CD14-positive monocyte (primary cell): Measurements from ENCODE around the gene DTX1. TPM values are rescaled to one million over a fixed set of nuclear protein-coding genes. Genes with fewer than 3 reads are reported as not detected.
A peak's percentile ranks its signal among the peaks of the same experiment; 100 is the strongest.

Experiments used
- DNase-seq, 3 donors: peaks; one replicate each; pipeline ENCODE4 v3.0.0-alpha.2; 2011 to 2022
- H2AFZ ChIP-seq: 2 replicates; pipeline ENCODE4 v1.6.0; 2012; ENCODE audit warnings: mild to moderate bottlenecking, low read depth, low read length, inconsistent platforms; ENCODE audit not compliant: insufficient read depth, poor library complexity, severe bottlenecking
- H3K27ac ChIP-seq, 2 donors: 1 replicate in 1 of 2; 2 replicates in 1 of 2; pipeline ENCODE4 v1.5.1; 2012 to 2013; ENCODE audit warnings: low read length in 2 of 2, control low read depth in 1 of 2, inconsistent platforms in 1 of 2, low read depth in 1 of 2, mild to moderate bottlenecking in 1 of 2
- H3K27me3 ChIP-seq, 2 donors: one replicate each; pipeline versions ENCODE4 v1.6.0 to v1.6.1; 2011 to 2013; ENCODE audit warnings: low read length in 2 of 2; ENCODE audit not compliant: control insufficient read depth in 2 of 2, insufficient read depth in 2 of 2
- H3K36me3 ChIP-seq, 2 donors: replicated peaks in 1 of 2; 1 replicate in 1 of 2; 2 replicates in 1 of 2; pipeline versions ENCODE4 v1.5.1 to v1.6.1; 2012 to 2013; ENCODE audit warnings: low read length in 2 of 2, control low read depth in 1 of 2, inconsistent platforms in 1 of 2, mild to moderate bottlenecking in 1 of 2; ENCODE audit not compliant: insufficient read depth in 2 of 2, control insufficient read depth in 1 of 2
- H3K4me1 ChIP-seq, 2 donors: 1 replicate in 1 of 2; 2 replicates in 1 of 2; pipeline versions ENCODE4 v1.5.1 to v1.6.1; 2012 to 2013; ENCODE audit warnings: low read length in 2 of 2, control low read depth in 1 of 2, inconsistent platforms in 1 of 2, mild to moderate bottlenecking in 1 of 2, moderate library complexity in 1 of 2; ENCODE audit not compliant: insufficient read depth in 2 of 2, control insufficient read depth in 1 of 2
- H3K4me2 ChIP-seq: replicated peaks from 2 replicates; pipeline ENCODE3; 2012; ENCODE audit warnings: low read length, moderate library complexity, mild to moderate bottlenecking; ENCODE audit not compliant: poor library complexity, severe bottlenecking; ENCODE audit errors: extremely low read depth
- H3K4me3 ChIP-seq, 3 experiments: fragments of 200-600 bp in 1 of 3; sonication (generic) in 1 of 3; replicated peaks in 1 of 3; 1 replicate in 2 of 3; 2 replicates in 1 of 3; pipeline ENCODE4 v1.5.1; 2011 to 2013; ENCODE audit warnings: low read length in 3 of 3, mild to moderate bottlenecking in 3 of 3, control low read depth in 2 of 3, low read depth in 2 of 3, inconsistent platforms in 1 of 3, moderate library complexity in 1 of 3
- H3K79me2 ChIP-seq: 2 replicates; pipeline ENCODE4 v1.6.0; 2012; ENCODE audit warnings: mild to moderate bottlenecking, control low read depth, inconsistent platforms, low read length, moderate library complexity; ENCODE audit not compliant: insufficient read depth
- H3K9ac ChIP-seq: 2 replicates; pipeline ENCODE4 v1.6.0; 2017; ENCODE audit warnings: low read length, mild to moderate bottlenecking; ENCODE audit not compliant: insufficient read depth, poor library complexity, severe bottlenecking
- H3K9me3 ChIP-seq, 2 donors: replicated peaks in 1 of 2; 1 replicate in 1 of 2; 2 replicates in 1 of 2; pipeline versions ENCODE4 v1.5.1 to v1.6.1; 2012 to 2013; ENCODE audit warnings: low read length in 2 of 2, control low read depth in 1 of 2; ENCODE audit not compliant: control insufficient read depth in 1 of 2, insufficient read depth in 1 of 2
- H4K20me1 ChIP-seq: 2 replicates; pipeline ENCODE4 v1.6.0; 2012; ENCODE audit warnings: mild to moderate bottlenecking, low read length, control low read depth, moderate library complexity; ENCODE audit not compliant: insufficient read depth
- H3K27ac Mint-ChIP-seq, 7 donors: one replicate each; pipeline ENCODE4 v1.8.0; 2020; ENCODE audit warnings: mild to moderate bottlenecking in 7 of 7, mixed read lengths in 7 of 7, moderate library complexity in 6 of 7, inconsistent platforms in 2 of 7
- H3K27me3 Mint-ChIP-seq, 3 donors: one replicate each; pipeline ENCODE4 v1.8.0; 2021 to 2022; ENCODE audit warnings: low read depth in 3 of 3, mild to moderate bottlenecking in 3 of 3, mixed read lengths in 3 of 3, moderate library complexity in 3 of 3, inconsistent platforms in 1 of 3
- H3K36me3 Mint-ChIP-seq, 2 donors: one replicate each; pipeline ENCODE4 v1.8.0; 2020; ENCODE audit warnings: mixed read lengths in 2 of 2, inconsistent platforms in 1 of 2, mild to moderate bottlenecking in 1 of 2
- H3K4me1 Mint-ChIP-seq: one replicate; pipeline ENCODE4 v1.8.0; 2020; ENCODE audit warnings: mild to moderate bottlenecking, mixed read lengths
- H3K4me3 Mint-ChIP-seq, 2 donors: one replicate each; pipeline ENCODE4 v1.8.0; 2020; ENCODE audit warnings: mild to moderate bottlenecking in 2 of 2, mixed read lengths in 2 of 2, moderate library complexity in 1 of 2
- H3K9me3 Mint-ChIP-seq, 7 donors: one replicate each; pipeline ENCODE4 v1.8.0; 2020 to 2022; ENCODE audit warnings: mixed read lengths in 7 of 7, mild to moderate bottlenecking in 6 of 7, moderate library complexity in 6 of 7, inconsistent platforms in 2 of 7
- WGBS: methylation state at CpG from one replicate; pipeline ENCODE4 v1.1.5; 2013; ENCODE audit warnings: missing lambda C conversion rate; ENCODE audit not compliant: insufficient coverage; 5-methylcytosine and 5-hydroxymethylcytosine counted together
- intact Hi-C, 2 donors: fragments of 100-400 bp; cut with micrococcal nuclease; formaldehyde crosslinking; loops; one replicate each; pipeline versions ENCODE4 v1.15.0 to v1.15.1; 2023
- polyA plus RNA-seq, 3 donors: library from polyadenylated mRNA; depleted of rRNA in 1 of 3; unstranded in 2 of 3; stranded (reverse) in 1 of 3; fragments of 300-500 nt in 2 of 3; fragments of >200 nt in 1 of 3; fragmentation: Illumina TruSeq in 2 of 3; gene quantifications; 1 replicate in 2 of 3; 2 replicates in 1 of 3; pipeline ENCODE4 v1.2.3, GENCODE V29; 2012 to 2021
- TF ChIP-seq, protein P1 (sequence below): fragments of 200-600 bp; IDR thresholded peaks from one replicate; pipeline ENCODE4 v1.8.0; 2022; ENCODE audit warnings: antibody characterized with exemption, mild to moderate bottlenecking

The DTX1 gene
- polyA plus RNA-seq, 3 donors = 0.04 TPM; not detected in 1

DNA sequence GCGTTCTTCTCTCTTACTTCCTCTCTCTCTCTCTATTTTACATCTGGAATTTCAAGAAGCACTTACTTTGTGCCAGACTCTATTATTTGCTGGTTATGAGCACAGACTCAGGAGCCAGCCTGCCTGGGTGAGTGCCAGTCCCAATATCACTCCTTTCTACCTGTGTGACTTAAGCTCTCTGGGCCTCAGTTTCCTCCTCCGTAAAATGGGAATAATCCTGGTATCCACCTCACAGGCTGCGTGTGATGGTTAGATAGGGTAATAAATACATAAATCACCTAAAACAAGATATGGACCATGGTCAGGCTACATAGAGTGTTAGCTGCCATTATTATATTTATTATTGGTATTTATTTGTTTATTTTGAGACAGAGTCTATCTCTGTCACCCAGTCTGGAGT is 54.7 kb downstream of the DTX1 start:
- TF ChIP-seq, protein P1, sequence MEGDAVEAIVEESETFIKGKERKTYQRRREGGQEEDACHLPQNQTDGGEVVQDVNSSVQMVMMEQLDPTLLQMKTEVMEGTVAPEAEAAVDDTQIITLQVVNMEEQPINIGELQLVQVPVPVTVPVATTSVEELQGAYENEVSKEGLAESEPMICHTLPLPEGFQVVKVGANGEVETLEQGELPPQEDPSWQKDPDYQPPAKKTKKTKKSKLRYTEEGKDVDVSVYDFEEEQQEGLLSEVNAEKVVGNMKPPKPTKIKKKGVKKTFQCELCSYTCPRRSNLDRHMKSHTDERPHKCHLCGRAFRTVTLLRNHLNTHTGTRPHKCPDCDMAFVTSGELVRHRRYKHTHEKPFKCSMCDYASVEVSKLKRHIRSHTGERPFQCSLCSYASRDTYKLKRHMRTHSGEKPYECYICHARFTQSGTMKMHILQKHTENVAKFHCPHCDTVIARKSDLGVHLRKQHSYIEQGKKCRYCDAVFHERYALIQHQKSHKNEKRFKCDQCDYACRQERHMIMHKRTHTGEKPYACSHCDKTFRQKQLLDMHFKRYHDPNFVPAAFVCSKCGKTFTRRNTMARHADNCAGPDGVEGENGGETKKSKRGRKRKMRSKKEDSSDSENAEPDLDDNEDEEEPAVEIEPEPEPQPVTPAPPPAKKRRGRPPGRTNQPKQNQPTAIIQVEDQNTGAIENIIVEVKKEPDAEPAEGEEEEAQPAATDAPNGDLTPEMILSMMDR = no peak
- intact Hi-C loops = no loop called here
- Histone ChIP-seq H3K4me1 (no peaks in the 10 kb centered on the region), H3K4me3 (no peak overlapping the region), H3K27me3 (no peaks in the 10 kb centered on the region), H4K20me1 (no peaks in the 10 kb centered on the region), H3K79me2 (no peaks in the 10 kb centered on the region), H3K9me3 (no peaks in the 10 kb centered on the region), H3K9ac (no peak overlapping the region), H3K36me3 (no peaks in the 10 kb centered on the region), H2AFZ (no peak overlapping the region), H3K27ac (no peak overlapping the region), H3K4me2 (no peak overlapping the region)
- WGBS = 100% methylated on average over 1 of the region's 3 CpGs
- no peak overlapping the region for H3K27ac Mint-ChIP-seq
- no peak overlapping the region for H3K4me3 Mint-ChIP-seq
- H3K27me3 Mint-ChIP-seq = peaks cover 1 to 12% (median 9%) of the 10 kb centered on the region in 3 donors
- peaks cover 0 to 5% (median 0%) of the 10 kb centered on the region in 7 donors for H3K9me3 Mint-ChIP-seq
- no peaks in the 10 kb centered on the region for H3K4me1 Mint-ChIP-seq
- no peaks in the 10 kb centered on the region for H3K36me3 Mint-ChIP-seq
- no peak for DNase-seq

DNA sequence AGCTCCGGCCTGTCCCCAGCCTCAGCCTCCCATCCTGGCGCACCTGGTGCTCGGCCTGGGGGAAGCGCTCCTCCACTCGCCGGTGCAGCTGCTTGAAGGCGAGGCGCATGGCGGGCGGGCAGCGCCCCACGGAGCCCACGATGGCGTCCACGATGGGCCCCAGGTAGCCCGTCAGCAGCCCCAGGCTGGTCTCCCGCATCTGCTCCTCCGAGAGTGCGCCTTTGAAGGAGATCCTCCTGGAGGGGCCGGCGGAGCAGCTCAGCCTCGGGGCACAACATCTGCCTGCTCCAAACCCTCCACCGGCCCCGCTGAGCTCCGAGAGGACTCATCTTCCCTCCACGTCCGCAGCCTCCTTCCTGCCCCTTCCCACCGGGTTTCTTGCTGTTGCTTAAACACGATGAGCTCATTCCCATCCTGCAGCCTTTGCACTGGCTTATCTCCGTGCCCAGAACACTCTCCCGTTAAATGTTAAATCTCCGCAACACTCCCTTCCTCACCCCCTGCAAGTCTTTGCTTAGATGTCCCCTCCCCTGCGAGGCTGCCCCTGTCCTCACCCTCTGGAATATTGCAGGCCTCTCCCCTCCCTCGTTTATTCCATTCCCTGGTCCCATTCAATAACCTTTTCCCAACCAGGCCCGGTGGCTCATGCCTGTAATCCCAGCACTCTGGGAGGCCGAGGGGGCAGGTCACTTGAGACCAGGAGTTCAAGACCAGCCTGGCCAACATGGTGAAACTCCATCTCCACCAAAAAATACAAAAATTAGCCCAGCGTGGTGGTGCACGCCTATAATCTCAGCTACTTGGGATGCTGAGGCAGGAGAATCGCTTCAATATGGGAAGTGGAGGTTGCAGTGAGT is 55.7 kb downstream of the DTX1 start:
- peak overlapping the region in 1 of 2 donors; percentile 16 for H3K4me3 Mint-ChIP-seq
- Histone ChIP-seq H2AFZ (no peak overlapping the region), H3K27ac (no peak overlapping the region), H4K20me1 (no peaks in the 10 kb centered on the region), H3K27me3 (no peaks in the 10 kb centered on the region), H3K9me3 (no peaks in the 10 kb centered on the region), H3K79me2 (no peaks in the 10 kb centered on the region), H3K4me2 (no peak overlapping the region), H3K4me1 (no peaks in the 10 kb centered on the region), H3K36me3 (no peaks in the 10 kb centered on the region), H3K9ac (no peak overlapping the region), H3K4me3 (no peak overlapping the region)
- no peak for DNase-seq
- whole genome bisulfite sequencing = 87% methylated on average over 36 of the region's 39 CpGs
- no peaks in the 10 kb centered on the region for H3K4me1 Mint-ChIP-seq
- no peak overlapping the region for H3K27ac Mint-ChIP-seq
- TF ChIP-seq, protein P1 = no peak
- peaks cover 0 to 2% (median 0%) of the 10 kb centered on the region in 7 donors for H3K9me3 Mint-ChIP-seq
- peaks cover 1 to 12% (median 9%) of the 10 kb centered on the region in 3 donors for H3K27me3 Mint-ChIP-seq
- intact Hi-C loops = no loop called here
- no peaks in the 10 kb centered on the region for H3K36me3 Mint-ChIP-seq
